Activated naive CD8-positive, alpha-beta T cell treated with anti-CD3 and anti-CD28 coated beads for 36 hours (primary cell): ENCODE data around the gene PRRG3. TPM values are rescaled to one million over a fixed set of nuclear protein-coding genes. Genes with fewer than 3 reads are reported as not detected.

Source experiments
- DNase-seq: peaks from one replicate; pipeline ENCODE4 v3.0.0; 2021
- H3K27ac Mint-ChIP-seq: one replicate; pipeline ENCODE4 v1.8.0; 2022; ENCODE audit warnings: mild to moderate bottlenecking, moderate library complexity, mixed read lengths
- H3K27me3 Mint-ChIP-seq: one replicate; pipeline ENCODE4 v1.8.0; 2022; ENCODE audit warnings: mild to moderate bottlenecking, mixed read lengths
- H3K36me3 Mint-ChIP-seq: one replicate; pipeline ENCODE4 v1.8.0; 2021; ENCODE audit warnings: mild to moderate bottlenecking, mixed read lengths
- H3K4me1 Mint-ChIP-seq: one replicate; pipeline ENCODE4 v1.8.0; 2021; ENCODE audit warnings: mixed read lengths
- H3K4me3 Mint-ChIP-seq: one replicate; pipeline ENCODE4 v1.8.0; 2022; ENCODE audit warnings: mild to moderate bottlenecking, moderate library complexity, mixed read lengths
- H3K9me3 Mint-ChIP-seq: one replicate; pipeline ENCODE4 v1.8.0; 2022; ENCODE audit warnings: mixed read lengths
- total RNA-seq, 2 experiments: library from RNA; stranded (reverse); gene quantifications; one replicate each; pipeline ENCODE4 v1.2.3, GENCODE V29; 2021

PRRG3 gene
- total RNA-seq, 2 experiments from 2014 or later: not detected

- H3K27ac Mint-ChIP-seq: no peak overlapping the region
- H3K36me3 Mint-ChIP-seq: no peaks in the 10 kb centered on the region
- H3K9me3 Mint-ChIP-seq: no peaks in the 10 kb centered on the region
- H3K4me1 Mint-ChIP-seq: no peaks in the 10 kb centered on the region
- no peak for DNase-seq
- no peak overlapping the region for H3K4me3 Mint-ChIP-seq
- H3K27me3 Mint-ChIP-seq: peaks cover 4% of the 10 kb centered on the region
These were observed 28.0 kb downstream of the PRRG3 start for GRCh38 chrX:151723156-151723760.

GRCh38 chrX:151724563-151725337, 29.5 kb downstream of the PRRG3 start:
- Mint-ChIP-seq H3K4me3 (no peak overlapping the region), H3K27me3 (peaks cover 4% of the 10 kb centered on the region), H3K36me3 (no peaks in the 10 kb centered on the region), H3K9me3 (no peaks in the 10 kb centered on the region), H3K27ac (no peak overlapping the region), H3K4me1 (no peaks in the 10 kb centered on the region)
- no peak for DNase-seq

- no peaks in the 10 kb centered on the region for H3K36me3 Mint-ChIP-seq
- H3K9me3 Mint-ChIP-seq: no peaks in the 10 kb centered on the region
- no peak for DNase-seq
- peaks cover 4% of the 10 kb centered on the region for H3K27me3 Mint-ChIP-seq
- no peak overlapping the region for H3K4me3 Mint-ChIP-seq
- no peak overlapping the region for H3K27ac Mint-ChIP-seq
- H3K4me1 Mint-ChIP-seq: no peaks in the 10 kb centered on the region
These were observed 30.0 kb downstream of the PRRG3 start for GRCh38 chrX:151725338-151725614.

GRCh38 chrX:151726751-151727150, 31.5 kb downstream of the PRRG3 start:
- no peak for DNase-seq
- no peak overlapping the region for H3K4me3 Mint-ChIP-seq
- no peaks in the 10 kb centered on the region for H3K36me3 Mint-ChIP-seq
- no peaks in the 10 kb centered on the region for H3K9me3 Mint-ChIP-seq
- peaks cover 4% of the 10 kb centered on the region for H3K27me3 Mint-ChIP-seq
- no peaks in the 10 kb centered on the region for H3K4me1 Mint-ChIP-seq
- no peak overlapping the region for H3K27ac Mint-ChIP-seq

GRCh38 chrX:151727346-151727745, 32.1 kb downstream of the PRRG3 start:
- no peak for DNase-seq
- no peaks in the 10 kb centered on the region for H3K9me3 Mint-ChIP-seq
- H3K27me3 Mint-ChIP-seq: peaks cover 4% of the 10 kb centered on the region
- H3K4me1 Mint-ChIP-seq: no peaks in the 10 kb centered on the region
- H3K4me3 Mint-ChIP-seq: no peak overlapping the region
- no peak overlapping the region for H3K27ac Mint-ChIP-seq
- no peaks in the 10 kb centered on the region for H3K36me3 Mint-ChIP-seq

GRCh38 chrX:151729056-151729725, 33.9 kb downstream of the PRRG3 start:
- H3K27ac Mint-ChIP-seq: no peak overlapping the region
- DNase-seq: no peak
- H3K9me3 Mint-ChIP-seq: no peaks in the 10 kb centered on the region
- no peak overlapping the region for H3K4me3 Mint-ChIP-seq
- H3K4me1 Mint-ChIP-seq: no peaks in the 10 kb centered on the region
- no peaks in the 10 kb centered on the region for H3K36me3 Mint-ChIP-seq
- H3K27me3 Mint-ChIP-seq: peaks cover 4% of the 10 kb centered on the region

- Mint-ChIP-seq H3K27me3 (peaks cover 4% of the 10 kb centered on the region), H3K4me3 (no peak within 1 kb of the TSS), H3K9me3 (no peaks in the 10 kb centered on the region), H3K36me3 (no peaks in the 10 kb centered on the region), H3K4me1 (no peaks in the 10 kb centered on the region), H3K27ac (no peak within 1 kb of the TSS)
- DNase-seq: no peak
These were observed 39.2 kb downstream of the PRRG3 start, which contains the start of gene CNGA2 for GRCh38 chrX:151734446-151734845. Gene CNGA2 (plus strand): TSS chrX:151734746. CDS start chrX:151738484, 3,738 bp downstream.

GRCh38 chrX:151735219-151735618, 40.0 kb downstream of the PRRG3 start:
- no peaks in the 10 kb centered on the region for H3K4me1 Mint-ChIP-seq
- H3K27me3 Mint-ChIP-seq: peaks cover 4% of the 10 kb centered on the region
- H3K9me3 Mint-ChIP-seq: no peaks in the 10 kb centered on the region
- no peaks in the 10 kb centered on the region for H3K36me3 Mint-ChIP-seq
- no peak for DNase-seq
- no peak overlapping the region for H3K27ac Mint-ChIP-seq
- H3K4me3 Mint-ChIP-seq: no peak overlapping the region

- H3K4me1 Mint-ChIP-seq: no peaks in the 10 kb centered on the region
- H3K36me3 Mint-ChIP-seq: no peaks in the 10 kb centered on the region
- H3K27ac Mint-ChIP-seq: no peak overlapping the region
- no peak overlapping the region for H3K4me3 Mint-ChIP-seq
- H3K9me3 Mint-ChIP-seq: no peaks in the 10 kb centered on the region
- H3K27me3 Mint-ChIP-seq: peaks cover 4% of the 10 kb centered on the region
- no peak for DNase-seq
These were observed 41.4 kb downstream of the PRRG3 start for GRCh38 chrX:151736685-151737084.

- no peak overlapping the region for H3K4me3 Mint-ChIP-seq
- H3K27ac Mint-ChIP-seq: no peak overlapping the region
- no peaks in the 10 kb centered on the region for H3K9me3 Mint-ChIP-seq
- H3K27me3 Mint-ChIP-seq: peaks cover 3% of the 10 kb centered on the region
- no peak for DNase-seq
- no peaks in the 10 kb centered on the region for H3K4me1 Mint-ChIP-seq
- no peaks in the 10 kb centered on the region for H3K36me3 Mint-ChIP-seq
These were observed 42.2 kb downstream of the PRRG3 start for GRCh38 chrX:151737494-151737893.

GRCh38 chrX:151738751-151739150, 43.5 kb downstream of the PRRG3 start:
- H3K9me3 Mint-ChIP-seq: no peaks in the 10 kb centered on the region

GRCh38 chrX:151741606-151742005, 46.3 kb downstream of the PRRG3 start:
- Mint-ChIP-seq H3K27ac (no peak overlapping the region), H3K4me1 (no peaks in the 10 kb centered on the region)

More at GRCh38 chrX:151738751-151739150, 43.5 kb downstream of the PRRG3 start:
- no peaks in the 10 kb centered on the region for H3K36me3 Mint-ChIP-seq
- no peak for DNase-seq
- no peak overlapping the region for H3K4me3 Mint-ChIP-seq
- H3K27me3 Mint-ChIP-seq: no peaks in the 10 kb centered on the region
- H3K4me1 Mint-ChIP-seq: no peaks in the 10 kb centered on the region
- no peak overlapping the region for H3K27ac Mint-ChIP-seq

GRCh38 chrX:151742311-151742710, 47.1 kb downstream of the PRRG3 start:
- Mint-ChIP-seq H3K27ac (no peak overlapping the region), H3K4me1 (no peaks in the 10 kb centered on the region), H3K4me3 (no peak overlapping the region), H3K27me3 (no peaks in the 10 kb centered on the region), H3K9me3 (no peaks in the 10 kb centered on the region), H3K36me3 (no peaks in the 10 kb centered on the region)
- no peak for DNase-seq

More at GRCh38 chrX:151741606-151742005, 46.3 kb downstream of the PRRG3 start:
- no peaks in the 10 kb centered on the region for H3K27me3 Mint-ChIP-seq
- H3K9me3 Mint-ChIP-seq: no peaks in the 10 kb centered on the region
- no peaks in the 10 kb centered on the region for H3K36me3 Mint-ChIP-seq
- H3K4me3 Mint-ChIP-seq: no peak overlapping the region
- no peak for DNase-seq

GRCh38 chrX:151743651-151744470, 48.6 kb downstream of the PRRG3 start:
- Mint-ChIP-seq H3K36me3 (no peaks in the 10 kb centered on the region), H3K27ac (no peak overlapping the region), H3K27me3 (no peaks in the 10 kb centered on the region), H3K9me3 (no peaks in the 10 kb centered on the region), H3K4me3 (no peak overlapping the region), H3K4me1 (no peaks in the 10 kb centered on the region)
- no peak for DNase-seq

- Mint-ChIP-seq H3K27ac (no peak overlapping the region), H3K27me3 (no peaks in the 10 kb centered on the region), H3K4me1 (no peaks in the 10 kb centered on the region), H3K36me3 (no peaks in the 10 kb centered on the region), H3K9me3 (no peaks in the 10 kb centered on the region), H3K4me3 (no peak overlapping the region)
- no peak for DNase-seq
These were observed 50.4 kb downstream of the PRRG3 start for GRCh38 chrX:151745651-151746050.
